Measurements from ENCODE around the gene DEGS1.
"Not testable (repeated sequence)": the region's sequence is repeated elsewhere in the genome, so short reads cannot be mapped to it uniquely, and the experiment has no call there.

DEGS1 gene

DNA sequence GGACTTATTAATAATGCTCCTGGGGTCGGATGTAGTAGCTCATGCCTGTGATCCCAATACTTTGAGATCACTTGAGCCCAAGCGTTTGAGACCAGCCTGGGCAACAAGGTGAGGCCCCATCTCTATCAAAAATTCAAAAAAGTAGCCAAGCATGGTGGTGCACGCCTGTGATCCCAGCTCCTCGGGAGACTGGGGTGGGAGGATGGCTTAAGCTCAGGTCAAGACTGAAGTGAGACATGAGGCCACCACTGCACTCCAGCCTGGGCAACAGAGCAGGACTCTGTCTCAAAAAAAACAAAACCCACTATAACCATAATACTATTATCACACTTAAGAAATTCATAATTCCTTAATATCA, 1.6 kb upstream of the DEGS1 start:
- DNase-seq (ENCODE audit: low read depth): no peak

GRCh38 chr1:224182057-224182865, 779 bp upstream of the DEGS1 start:
- DNase-seq (ENCODE audit: low read depth): no peak

- peak; percentile 37 for DNase-seq (ENCODE audit: low read depth)
Observed at GRCh38 chr1:224183591-224184312, 712 bp downstream of the DEGS1 start.

DNA sequence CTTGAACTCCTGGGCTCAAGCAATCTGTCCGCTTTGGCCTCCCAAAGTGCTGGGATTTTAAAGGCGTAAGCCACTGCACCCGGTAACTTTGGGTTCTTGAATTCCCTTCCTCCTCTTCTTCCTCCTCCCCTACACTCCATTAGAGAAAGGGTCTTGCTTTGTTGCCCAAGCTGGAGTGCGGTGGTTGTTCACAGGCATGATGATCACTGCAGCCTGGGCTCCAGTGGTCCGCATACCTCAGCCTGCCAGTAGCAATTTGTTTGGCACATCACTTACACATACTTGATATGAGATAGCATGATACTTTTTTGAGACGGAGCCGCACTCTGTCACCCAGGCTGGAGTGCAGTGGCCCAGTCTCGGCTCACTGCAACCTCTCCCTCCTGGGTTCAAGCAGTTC, 2.2 kb downstream of the DEGS1 start:
- DNase-seq (ENCODE audit: low read depth): no peak

DNA sequence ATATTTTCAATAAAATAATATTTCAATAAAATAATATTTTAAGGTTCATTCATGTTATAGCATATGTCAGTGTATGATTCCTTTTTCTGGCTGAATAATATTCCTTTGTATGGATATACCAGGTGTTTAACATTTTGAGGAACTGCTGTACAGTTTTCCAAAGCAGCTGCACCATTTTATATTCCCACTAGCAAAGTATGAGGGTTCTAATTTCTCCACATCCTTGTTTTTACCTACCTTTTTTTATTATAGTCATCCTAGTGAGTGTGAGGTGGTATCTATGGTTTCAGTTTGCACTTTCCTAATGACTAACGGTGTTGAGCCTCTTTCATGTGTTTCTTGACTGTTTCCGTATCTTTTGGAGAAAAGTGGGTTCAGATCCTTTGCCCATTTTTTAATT, 5.2 kb downstream of the DEGS1 start:
- DNase-seq (ENCODE audit: low read depth): no peak

DNA sequence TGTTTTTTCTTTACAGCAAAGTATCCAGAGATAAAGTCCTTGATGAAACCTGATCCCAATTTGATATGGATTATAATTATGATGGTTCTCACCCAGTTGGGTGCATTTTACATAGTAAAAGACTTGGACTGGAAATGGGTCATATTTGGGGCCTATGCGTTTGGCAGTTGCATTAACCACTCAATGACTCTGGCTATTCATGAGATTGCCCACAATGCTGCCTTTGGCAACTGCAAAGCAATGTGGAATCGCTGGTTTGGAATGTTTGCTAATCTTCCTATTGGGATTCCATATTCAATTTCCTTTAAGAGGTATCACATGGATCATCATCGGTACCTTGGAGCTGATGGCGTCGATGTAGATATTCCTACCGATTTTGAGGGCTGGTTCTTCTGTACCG, 6.5 kb downstream of the DEGS1 start:
- no peak for DNase-seq (ENCODE audit: low read depth)

DNA sequence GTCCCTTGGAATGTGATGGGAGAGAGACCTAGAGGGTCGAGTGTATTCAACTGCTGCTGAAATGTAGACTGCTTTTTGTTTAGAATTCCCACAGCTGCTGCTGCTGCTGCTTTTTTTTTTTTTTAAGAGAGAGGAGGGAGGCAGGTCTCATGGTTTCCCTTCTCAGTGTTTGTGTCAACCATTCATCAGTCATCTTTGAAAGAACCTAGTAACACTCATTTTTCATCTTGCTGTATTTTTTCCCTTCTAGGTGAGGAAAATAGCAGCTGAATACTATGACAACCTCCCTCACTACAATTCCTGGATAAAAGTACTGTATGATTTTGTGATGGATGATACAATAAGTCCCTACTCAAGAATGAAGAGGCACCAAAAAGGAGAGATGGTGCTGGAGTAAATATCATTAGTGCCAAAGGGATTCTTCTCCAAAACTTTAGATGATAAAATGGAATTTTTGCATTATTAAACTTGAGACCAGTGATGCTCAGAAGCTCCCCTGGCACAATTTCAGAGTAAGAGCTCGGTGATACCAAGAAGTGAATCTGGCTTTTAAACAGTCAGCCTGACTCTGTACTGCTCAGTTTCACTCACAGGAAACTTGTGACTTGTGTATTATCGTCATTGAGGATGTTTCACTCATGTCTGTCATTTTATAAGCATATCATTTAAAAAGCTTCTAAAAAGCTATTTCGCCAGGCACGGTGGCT, 9.2 kb downstream of the DEGS1 start:
- DNase-seq (ENCODE audit: low read depth): no peak

GRCh38 chr1:224193319-224193966, 10.4 kb downstream of the DEGS1 start:
- no peak for DNase-seq (ENCODE audit: low read depth)

GRCh38 chr1:224196813-224197600, 14.0 kb downstream of the DEGS1 start:
- no peak for DNase-seq (ENCODE audit: low read depth)

GRCh38 chr1:224198572-224198971, 15.5 kb downstream of the DEGS1 start:
- no peak for DNase-seq (ENCODE audit: low read depth)

GRCh38 chr1:224199679-224200078, 16.6 kb downstream of the DEGS1 start:
- DNase-seq (ENCODE audit: low read depth): no peak

- no peak for DNase-seq (ENCODE audit: low read depth)
Observed at GRCh38 chr1:224201383-224201782, 18.3 kb downstream of the DEGS1 start.

DNA sequence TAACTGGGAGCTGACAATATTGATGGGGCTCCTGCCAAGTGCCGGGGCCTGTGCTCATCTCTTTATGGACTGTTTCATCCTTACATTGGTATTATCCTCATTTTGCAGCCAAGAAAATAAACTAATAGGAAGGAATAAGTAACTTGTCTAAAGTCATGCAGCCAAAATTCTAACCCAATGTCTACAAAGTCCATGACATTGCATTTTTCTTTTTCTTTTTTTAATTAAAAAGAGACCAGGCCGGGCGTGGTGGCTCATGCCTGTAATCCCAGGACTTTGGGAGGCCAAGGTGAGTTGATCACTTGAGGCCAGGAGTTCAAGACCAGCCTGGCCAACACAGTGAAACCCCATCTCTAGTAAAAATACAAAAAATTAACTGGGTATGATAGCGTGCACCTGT, 18.8 kb downstream of the DEGS1 start:
- DNase-seq (ENCODE audit: low read depth): no peak

GRCh38 chr1:224203243-224204016, 20.4 kb downstream of the DEGS1 start:
- DNase-seq (ENCODE audit: low read depth): no peak

- peak; percentile 22 for DNase-seq (ENCODE audit: low read depth)
Observed at GRCh38 chr1:224205438-224205840, 22.4 kb downstream of the DEGS1 start.

DNA sequence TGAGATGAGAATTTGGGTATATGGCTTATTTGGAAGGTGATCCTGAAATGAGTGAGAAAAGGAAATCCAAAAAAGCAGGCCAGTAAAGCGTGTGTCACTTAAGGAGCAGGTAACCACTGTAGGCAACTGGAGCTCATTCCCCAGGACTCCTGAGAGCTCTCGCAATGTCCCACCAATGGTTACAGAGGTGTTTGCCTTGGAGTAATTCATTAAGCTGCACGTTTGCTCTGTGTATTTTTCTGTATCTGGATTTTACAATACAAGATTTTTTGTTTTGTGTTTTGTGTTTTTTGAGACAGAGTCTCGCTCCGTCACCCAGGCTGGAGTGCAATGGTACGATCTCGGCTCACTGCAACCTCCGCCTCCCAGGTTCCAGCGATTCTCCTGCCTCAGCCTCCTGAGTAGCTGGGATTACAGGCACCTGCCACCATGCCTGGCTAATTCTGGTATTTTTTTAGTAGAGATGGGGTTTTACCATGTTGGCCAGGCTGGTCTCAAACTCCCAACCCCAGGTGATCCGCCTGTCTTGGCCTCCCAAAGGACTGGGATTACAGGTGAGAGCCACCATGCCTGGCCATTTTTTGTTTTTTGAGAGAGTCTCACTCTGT, 23.0 kb downstream of the DEGS1 start:
- DNase-seq (ENCODE audit: low read depth): not testable (repeated sequence)

- no peak for DNase-seq (ENCODE audit: low read depth)
Observed at GRCh38 chr1:224211206-224211962, 28.3 kb downstream of the DEGS1 start.

- no peak for DNase-seq (ENCODE audit: low read depth)
Observed at GRCh38 chr1:224212618-224213061, 29.6 kb downstream of the DEGS1 start.

- DNase-seq (ENCODE audit: low read depth): no peak
Observed at GRCh38 chr1:224213438-224214119, 30.5 kb downstream of the DEGS1 start.
